DOHH2 (cell line): ENCODE measurements around the gene STX4.
"Not testable (repeated sequence)": the region's sequence is repeated elsewhere in the genome, so short reads cannot be mapped to it uniquely, and the experiment has no call there.

ENCODE experiments used
- H3F3A ChIP-seq: fragments of 200-600 bp; sonication (generic), shearing (Covaris generic); 2 replicates; pipeline ENCODE4 v1.6.0; 2016; ENCODE audit warnings: antibody characterized with exemption, mild to moderate bottlenecking; ENCODE audit not compliant: control insufficient read depth, insufficient read depth
- H3K27ac ChIP-seq: fragments of 200-600 bp; sonication (generic); 2 replicates; pipeline ENCODE4 v1.5.1; 2014; ENCODE audit warnings: low read depth, mild to moderate bottlenecking, low read length, moderate library complexity
- H3K27me3 ChIP-seq: fragments of 200-600 bp; sonication (generic); 2 replicates; pipeline ENCODE4 v1.6.1; 2014; ENCODE audit warnings: mild to moderate bottlenecking, low read length, mixed read lengths; ENCODE audit not compliant: control insufficient read depth
- H3K36me3 ChIP-seq: fragments of 200-600 bp; sonication (generic); 2 replicates; pipeline ENCODE4 v1.6.1; 2014; ENCODE audit warnings: mild to moderate bottlenecking, low read length, moderate library complexity, mixed read lengths; ENCODE audit not compliant: control insufficient read depth
- H3K4me1 ChIP-seq: fragments of 200-600 bp; sonication (generic); 2 replicates; pipeline ENCODE4 v1.6.1; 2014; ENCODE audit warnings: mild to moderate bottlenecking, low read length, mixed read lengths; ENCODE audit not compliant: control insufficient read depth
- H3K4me2 ChIP-seq: fragments of 200-600 bp; sonication (generic); 2 replicates; pipeline ENCODE4 v1.6.0; 2014; ENCODE audit warnings: mild to moderate bottlenecking, low read length, moderate library complexity
- H3K4me3 ChIP-seq: fragments of 200-600 bp; sonication (generic); 2 replicates; pipeline ENCODE4 v1.5.1; 2014; ENCODE audit warnings: mild to moderate bottlenecking, low read length, mixed read lengths
- H3K79me2 ChIP-seq: fragments of 200-600 bp; sonication (generic); 2 replicates; pipeline ENCODE4 v1.6.1; 2014; ENCODE audit warnings: mild to moderate bottlenecking, low read length, mixed read lengths; ENCODE audit not compliant: control insufficient read depth
- H3K9me2 ChIP-seq: fragments of 200-600 bp; sonication (generic); replicated peaks from 2 replicates; pipeline ENCODE4 v1.6.1; 2014; ENCODE audit warnings: mild to moderate bottlenecking, low read length, mixed read lengths; ENCODE audit not compliant: control insufficient read depth
- H3K9me3 ChIP-seq: fragments of 200-600 bp; sonication (generic); 2 replicates; pipeline ENCODE4 v1.6.1; 2014; ENCODE audit warnings: antibody characterized with exemption, low read length, mixed read lengths; ENCODE audit not compliant: control insufficient read depth, insufficient read depth
- H4K20me1 ChIP-seq: fragments of 200-600 bp; sonication (generic); 2 replicates; pipeline ENCODE4 v1.6.0; 2014; ENCODE audit warnings: low read depth, mild to moderate bottlenecking, antibody characterized with exemption, low read length, moderate library complexity; ENCODE audit not compliant: control insufficient read depth, insufficient read depth
- CTCF ChIP-seq: fragments of 200-600 bp; sonication (generic); IDR thresholded peaks from one replicate; pipeline ENCODE4 v1.5.1; 2014; ENCODE audit warnings: antibody characterized with exemption, mild to moderate bottlenecking, low read depth, low read length; ENCODE audit not compliant: poor library complexity, severe bottlenecking
- EZH2phosphoT487 ChIP-seq: fragments of 200-600 bp; sonication (generic); IDR thresholded peaks from 2 replicates; pipeline ENCODE4 v1.6.1; 2017; ENCODE audit warnings: borderline replicate concordance, mild to moderate bottlenecking, antibody characterized with exemption, low read length, moderate library complexity, mixed read lengths

The STX4 gene

GRCh38 chr16:31009120-31009519, 24.2 kb upstream of the STX4 start:
- H3F3A ChIP-seq: no peaks in the 10 kb centered on the region
- H3K27me3 ChIP-seq: peaks cover 9% of the 10 kb centered on the region; the same call in 1 of the 2 replicates
- H3K9me3 ChIP-seq: no peaks in the 10 kb centered on the region
- no peaks in the 10 kb centered on the region for H3K79me2 ChIP-seq
- no peaks in the 10 kb centered on the region for H3K9me2 ChIP-seq
- no peak overlapping the region for H3K27ac ChIP-seq
- H3K4me3 ChIP-seq: no peak overlapping the region
- H3K4me2 ChIP-seq: no peak overlapping the region
- H4K20me1 ChIP-seq: no peaks in the 10 kb centered on the region
- H3K4me1 ChIP-seq: 0 out of 2 replicates have a peak, but pooled peaks cover 3% of the 10 kb centered on the region
- no peaks in the 10 kb centered on the region for H3K36me3 ChIP-seq
- TF ChIP-seq EZH2phosphoT487 (no peak), CTCF (no peak)

- peaks cover 6% of the 10 kb centered on the region; the same call in 1 of the 2 replicates for H3K27me3 ChIP-seq
- TF ChIP-seq EZH2phosphoT487: no peak
- TF ChIP-seq CTCF: no peak
- H3K9me3 ChIP-seq: no peaks in the 10 kb centered on the region
- H3K79me2 ChIP-seq: no peaks in the 10 kb centered on the region
- H3K27ac ChIP-seq: no peak overlapping the region
- H3K4me1 ChIP-seq: 0 out of 2 replicates have a peak, but pooled peaks cover 3% of the 10 kb centered on the region
- H3F3A ChIP-seq: no peaks in the 10 kb centered on the region
- no peak overlapping the region for H3K4me2 ChIP-seq
- no peaks in the 10 kb centered on the region for H4K20me1 ChIP-seq
- H3K9me2 ChIP-seq: no peaks in the 10 kb centered on the region
- H3K4me3 ChIP-seq: no peak overlapping the region
- no peaks in the 10 kb centered on the region for H3K36me3 ChIP-seq
Observed at GRCh38 chr16:31009894-31010584, 23.3 kb upstream of the STX4 start.

DNA sequence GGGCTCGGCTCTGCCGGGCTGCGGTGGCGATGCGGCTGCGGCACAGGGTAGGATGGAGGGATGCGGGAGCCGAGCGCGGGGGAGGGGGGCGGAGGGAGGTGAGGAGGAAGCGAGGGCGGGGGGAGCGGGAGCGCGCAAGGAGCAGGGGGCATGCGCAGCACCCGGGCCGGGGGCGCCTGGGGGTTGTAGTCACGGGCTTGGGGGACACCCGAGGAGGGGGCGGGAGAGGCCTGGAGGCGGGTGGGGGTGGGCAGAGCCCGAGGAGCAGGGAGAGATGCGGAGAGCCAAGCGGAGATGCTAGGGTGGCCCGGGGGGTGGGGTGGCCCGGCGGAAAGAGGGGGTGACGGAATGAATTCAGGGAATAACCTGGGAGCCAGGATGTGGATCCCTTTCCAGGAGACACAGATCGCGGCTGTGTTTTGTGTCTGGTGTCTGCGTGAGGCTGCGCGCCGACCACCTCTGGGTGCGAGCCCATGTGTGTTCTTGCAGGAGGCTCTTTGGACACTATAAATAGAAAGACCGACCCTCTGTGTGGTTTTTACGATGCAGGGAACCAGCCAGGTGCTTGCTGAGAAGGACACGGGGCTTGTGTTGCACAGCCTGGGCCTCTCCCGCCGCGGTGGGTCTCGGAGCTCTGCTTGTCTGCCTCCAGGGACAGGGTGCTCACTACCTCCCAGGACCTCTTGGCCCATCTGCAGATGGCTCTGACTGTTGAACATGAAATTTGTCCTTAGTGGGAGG, 22.6 kb upstream of the STX4 start, which contains the start of gene STX1B:
STX1B (minus strand) TSS at position 54 of the 741 bp plus-strand sequence. CDS start 242 bp downstream, outside the sequence.
- H3K9me2 ChIP-seq: no peaks in the 10 kb centered on the region
- no peaks in the 10 kb centered on the region for H4K20me1 ChIP-seq
- no peaks in the 10 kb centered on the region for H3K36me3 ChIP-seq
- H3K79me2 ChIP-seq: no peaks in the 10 kb centered on the region
- no peaks in the 10 kb centered on the region for H3K9me3 ChIP-seq
- no peaks in the 10 kb centered on the region for H3F3A ChIP-seq
- TF ChIP-seq CTCF: no peak
- TF ChIP-seq EZH2phosphoT487: no peak
- H3K4me3 ChIP-seq: no peak within 1 kb of the TSS
- H3K27me3 ChIP-seq: peaks cover 6% of the 10 kb centered on the region; the same call in 1 of the 2 replicates
- H3K4me2 ChIP-seq: no peak within 1 kb of the TSS
- H3K4me1 ChIP-seq: 0 out of 2 replicates have a peak, but pooled peaks cover 3% of the 10 kb centered on the region
- no peak within 1 kb of the TSS for H3K27ac ChIP-seq

GRCh38 chr16:31011815-31012214, 21.5 kb upstream of the STX4 start:
- H3K36me3 ChIP-seq, H3F3A ChIP-seq, H3K4me1 ChIP-seq, H3K9me3 ChIP-seq, H3K4me3 ChIP-seq, H3K79me2 ChIP-seq, H3K27me3 ChIP-seq, H3K9me2 ChIP-seq, H3K27ac ChIP-seq, H3K4me2 ChIP-seq, H4K20me1 ChIP-seq: not testable (repeated sequence)

GRCh38 chr16:31013292-31013691, 20.1 kb upstream of the STX4 start:
- H3K27ac ChIP-seq, H3K4me3 ChIP-seq, H3K36me3 ChIP-seq, H3K79me2 ChIP-seq, H3K9me2 ChIP-seq, H3F3A ChIP-seq, H3K9me3 ChIP-seq, H4K20me1 ChIP-seq, H3K27me3 ChIP-seq, H3K4me2 ChIP-seq, H3K4me1 ChIP-seq: not testable (repeated sequence)
